ENCODE data around the gene GP5. TPM values are rescaled to one million over a fixed set of nuclear protein-coding genes. Genes with fewer than 3 reads are reported as not detected.

The GP5 gene
- total RNA-seq, 4 donors from 2014 or later: not detected

- WGBS, 2 donors: 82 to 83% methylated on average over 8 of the region's 8 CpGs
- no peak for DNase-seq (ENCODE audit: low spot score in 2 of 2)
- H3K4me1 ChIP-seq: no peaks in the 10 kb centered on the region
- no peaks in the 10 kb centered on the region for H3K27me3 ChIP-seq
- TF ChIP-seq EP300 (IDR thresholded peaks at IDR 0.05) (no peak), CTCF (IDR thresholded peaks at IDR 0.05) (no peak), POLR2A (IDR thresholded peaks at IDR 0.05) (no peak)
- H3K4me3 ChIP-seq: no peak overlapping the region
- H3K27ac ChIP-seq: no peak overlapping the region
- no peaks in the 10 kb centered on the region for H3K36me3 ChIP-seq
- H3K9me3 ChIP-seq: peaks cover 0 to 9% (median 4%) of the 10 kb centered on the region in 4 donors
Measured at GRCh38 chr3:194389269-194389668, 9.8 kb downstream of the GP5 start.

GRCh38 chr3:194387926-194388418 is 11.1 kb downstream of the GP5 start:
- Histone ChIP-seq H3K27me3 (no peaks in the 10 kb centered on the region), H3K9me3 (peaks cover 0 to 9% (median 4%) of the 10 kb centered on the region in 4 donors), H3K4me3 (no peak overlapping the region), H3K36me3 (no peaks in the 10 kb centered on the region), H3K27ac (no peak overlapping the region), H3K4me1 (no peaks in the 10 kb centered on the region)
- no peak for DNase-seq (ENCODE audit: low spot score in 2 of 2)
- 95 to 97% methylated on average over 8 of the region's 8 CpGs for WGBS, 2 donors
- TF ChIP-seq EP300 (IDR thresholded peaks at IDR 0.05) (no peak), CTCF (IDR thresholded peaks at IDR 0.05) (no peak), POLR2A (IDR thresholded peaks at IDR 0.05) (no peak)

- DNase-seq (ENCODE audit: low spot score in 2 of 2): no peak
Measured at GRCh38 chr3:194387276-194387675, 11.8 kb downstream of the GP5 start.

GRCh38 chr3:194386648-194387047 is 12.4 kb downstream of the GP5 start:
- Histone ChIP-seq H3K27ac (no peak overlapping the region), H3K27me3 (peaks cover 0 to 1% of the 10 kb centered on the region in 2 donors), H3K4me3 (no peak overlapping the region), H3K36me3 (no peaks in the 10 kb centered on the region), H3K4me1 (no peaks in the 10 kb centered on the region), H3K9me3 (peaks cover 0 to 9% (median 4%) of the 10 kb centered on the region in 4 donors)
- 52 to 70% methylated on average over 7 of the region's 7 CpGs for WGBS, 2 donors
- TF ChIP-seq POLR2A (IDR thresholded peaks at IDR 0.05) (no peak), CTCF (IDR thresholded peaks at IDR 0.05) (no peak), EP300 (IDR thresholded peaks at IDR 0.05) (no peak)
- no peak for DNase-seq (ENCODE audit: low spot score in 2 of 2)

More at GRCh38 chr3:194387276-194387675, 11.8 kb downstream of the GP5 start:
- no peaks in the 10 kb centered on the region for H3K27me3 ChIP-seq
- H3K27ac ChIP-seq: no peak overlapping the region
- WGBS, 2 donors: 90 to 97% methylated on average over 6 of the region's 6 CpGs
- H3K4me3 ChIP-seq: no peak overlapping the region
- no peaks in the 10 kb centered on the region for H3K36me3 ChIP-seq
- no peaks in the 10 kb centered on the region for H3K4me1 ChIP-seq
- peaks cover 0 to 9% (median 4%) of the 10 kb centered on the region in 4 donors for H3K9me3 ChIP-seq
- TF ChIP-seq POLR2A (IDR thresholded peaks at IDR 0.05) (no peak), EP300 (IDR thresholded peaks at IDR 0.05) (no peak), CTCF (IDR thresholded peaks at IDR 0.05) (no peak)

- 80 to 84% methylated on average over 15 of the region's 15 CpGs for WGBS, 2 donors
- peaks cover 0 to 4% of the 10 kb centered on the region in 2 donors for H3K27me3 ChIP-seq
- no peak overlapping the region for H3K27ac ChIP-seq
- no peak for TF ChIP-seq POLR2A (IDR thresholded peaks at IDR 0.05)
- no peak for TF ChIP-seq CTCF (IDR thresholded peaks at IDR 0.05)
- TF ChIP-seq EP300 (IDR thresholded peaks at IDR 0.05): no peak
- no peaks in the 10 kb centered on the region for H3K36me3 ChIP-seq
- peaks cover 0 to 6% (median 3%) of the 10 kb centered on the region in 4 donors for H3K9me3 ChIP-seq
- no peak overlapping the region for H3K4me3 ChIP-seq
- peaks cover 0 to 6% (median 0%) of the 10 kb centered on the region in 4 donors for H3K4me1 ChIP-seq
- DNase-seq (ENCODE audit: low spot score in 2 of 2): no peak
Measured at GRCh38 chr3:194386066-194386465, 13.0 kb downstream of the GP5 start.
